Chondrocyte (in vitro differentiated cells): ENCODE results near the gene GLP2R. TPM values are rescaled to one million over a fixed set of nuclear protein-coding genes. Genes with fewer than 3 reads are reported as not detected.

Experiments used
- DNase-seq: peaks from one replicate; pipeline ENCODE4 v3.0.0; 2021; ENCODE audit warnings: mixed read lengths, low spot score
- H3K27ac Mint-ChIP-seq: one replicate; pipeline ENCODE4 v1.8.0; 2021; ENCODE audit warnings: mild to moderate bottlenecking, moderate library complexity, mixed read lengths; ENCODE audit not compliant: unreplicated experiment
- H3K27me3 Mint-ChIP-seq: 2 replicates; pipeline ENCODE4 v1.8.0; 2021; ENCODE audit warnings: low read depth, mixed read lengths
- H3K36me3 Mint-ChIP-seq: 2 replicates; pipeline ENCODE4 v1.8.0; 2021; ENCODE audit warnings: low read depth, mixed read lengths
- H3K4me1 Mint-ChIP-seq: 2 replicates; pipeline ENCODE4 v1.8.0; 2021; ENCODE audit warnings: low read depth, mild to moderate bottlenecking, mixed read lengths
- H3K4me3 Mint-ChIP-seq: one replicate; pipeline ENCODE4 v1.8.0; 2021; ENCODE audit warnings: mild to moderate bottlenecking, moderate library complexity, mixed read lengths; ENCODE audit not compliant: unreplicated experiment
- H3K9me3 Mint-ChIP-seq: 2 replicates; pipeline ENCODE4 v1.8.0; 2021; ENCODE audit warnings: low read depth, mixed read lengths
- total RNA-seq: library from RNA; stranded (reverse); gene quantifications from 3 replicates; pipeline ENCODE4 v1.2.1, GENCODE V29; 2021
- TF ChIP-seq, protein P1 (sequence below): fragments of 200-600 bp; sonication (generic); IDR thresholded peaks from 2 replicates; pipeline ENCODE4 v1.5.0; 2021; ENCODE audit warnings: antibody characterized with exemption, mild to moderate bottlenecking, moderate library complexity

Gene GLP2R
- total RNA-seq, 1 donor from 2014 or later = 2.2 TPM

DNA sequence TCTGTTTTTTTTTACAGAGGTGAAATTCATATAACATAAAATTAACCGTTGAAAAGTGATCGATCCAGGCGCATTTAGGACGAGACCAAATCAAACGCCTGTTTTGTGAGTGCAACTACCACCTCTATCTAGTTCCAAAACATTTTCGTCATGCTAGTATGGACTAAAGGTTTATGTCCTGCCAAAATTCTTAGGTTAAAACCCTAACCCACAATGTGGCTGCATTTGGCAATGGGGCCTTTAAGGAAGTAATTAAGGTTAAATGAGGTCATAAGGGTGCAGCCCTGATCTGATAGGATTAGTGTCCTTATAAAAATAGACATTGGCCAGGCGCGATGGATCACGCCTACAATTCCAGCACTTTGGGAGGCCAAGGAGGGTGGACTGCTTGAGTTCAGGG is 112.2 kb downstream of the GLP2R start:
- Mint-ChIP-seq H3K36me3 (peaks cover 2% of the 10 kb centered on the region), H3K4me1 (peaks cover 9% of the 10 kb centered on the region)
- no peak for DNase-seq

DNA sequence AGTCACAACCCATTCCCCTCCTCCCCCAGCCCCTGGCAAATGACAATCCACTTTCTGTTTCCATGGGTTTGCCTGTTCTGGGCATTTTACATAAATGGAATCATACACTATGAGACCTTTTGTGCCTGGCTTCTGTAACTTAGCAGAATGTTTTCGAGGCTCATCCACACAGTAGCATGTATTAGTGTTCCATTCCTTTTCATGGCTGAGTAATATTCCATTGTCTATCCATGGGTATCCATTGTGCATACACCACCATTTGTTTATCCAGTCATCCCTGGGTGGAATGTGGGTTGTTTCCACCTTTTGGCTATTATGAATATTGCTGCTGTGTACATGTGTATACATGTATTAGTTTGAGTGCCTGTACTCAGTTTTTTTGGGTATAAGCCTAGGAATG is 113.0 kb downstream of the GLP2R start:
- TF ChIP-seq, protein P1, sequence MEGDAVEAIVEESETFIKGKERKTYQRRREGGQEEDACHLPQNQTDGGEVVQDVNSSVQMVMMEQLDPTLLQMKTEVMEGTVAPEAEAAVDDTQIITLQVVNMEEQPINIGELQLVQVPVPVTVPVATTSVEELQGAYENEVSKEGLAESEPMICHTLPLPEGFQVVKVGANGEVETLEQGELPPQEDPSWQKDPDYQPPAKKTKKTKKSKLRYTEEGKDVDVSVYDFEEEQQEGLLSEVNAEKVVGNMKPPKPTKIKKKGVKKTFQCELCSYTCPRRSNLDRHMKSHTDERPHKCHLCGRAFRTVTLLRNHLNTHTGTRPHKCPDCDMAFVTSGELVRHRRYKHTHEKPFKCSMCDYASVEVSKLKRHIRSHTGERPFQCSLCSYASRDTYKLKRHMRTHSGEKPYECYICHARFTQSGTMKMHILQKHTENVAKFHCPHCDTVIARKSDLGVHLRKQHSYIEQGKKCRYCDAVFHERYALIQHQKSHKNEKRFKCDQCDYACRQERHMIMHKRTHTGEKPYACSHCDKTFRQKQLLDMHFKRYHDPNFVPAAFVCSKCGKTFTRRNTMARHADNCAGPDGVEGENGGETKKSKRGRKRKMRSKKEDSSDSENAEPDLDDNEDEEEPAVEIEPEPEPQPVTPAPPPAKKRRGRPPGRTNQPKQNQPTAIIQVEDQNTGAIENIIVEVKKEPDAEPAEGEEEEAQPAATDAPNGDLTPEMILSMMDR = no peak
- Mint-ChIP-seq H3K27me3 (no peaks in the 10 kb centered on the region), H3K4me3 (no peak overlapping the region), H3K27ac (no peak overlapping the region), H3K9me3 (peaks cover 2% of the 10 kb centered on the region), H3K4me1 (peaks cover 9% of the 10 kb centered on the region), H3K36me3 (peaks cover 2% of the 10 kb centered on the region)
- DNase-seq = no peak

More for the DNA sequence above, 112.2 kb downstream of the GLP2R start:
- peaks cover 2% of the 10 kb centered on the region for H3K9me3 Mint-ChIP-seq
- no peak overlapping the region for H3K4me3 Mint-ChIP-seq
- TF ChIP-seq, protein P1 = no peak
- H3K27me3 Mint-ChIP-seq = no peaks in the 10 kb centered on the region
- no peak overlapping the region for H3K27ac Mint-ChIP-seq

DNA sequence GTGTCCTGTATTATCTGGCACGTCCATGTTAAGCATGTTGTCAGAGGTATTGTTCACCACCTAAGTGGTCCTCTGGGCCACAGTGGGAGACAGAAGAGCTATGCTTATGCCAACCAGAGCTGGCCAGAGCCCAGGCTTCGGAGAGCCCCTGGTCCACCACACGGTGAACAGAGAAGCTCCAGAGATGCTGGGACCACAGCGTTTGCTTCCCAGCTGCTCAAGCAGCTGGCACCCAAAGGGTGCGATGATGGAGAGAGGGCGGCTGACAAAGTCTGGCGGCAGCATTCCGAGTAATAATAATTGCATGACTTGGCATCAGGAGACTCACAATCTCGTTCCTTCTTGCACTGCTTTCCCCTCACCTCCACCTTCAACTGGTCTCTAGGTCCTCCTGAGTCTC is 115.1 kb downstream of the GLP2R start:
- TF ChIP-seq, protein P1 = no peak
- Mint-ChIP-seq H3K27ac (no peak overlapping the region), H3K4me1 (peaks cover 9% of the 10 kb centered on the region), H3K9me3 (peaks cover 2% of the 10 kb centered on the region), H3K27me3 (no peaks in the 10 kb centered on the region), H3K4me3 (no peak overlapping the region), H3K36me3 (peaks cover 4% of the 10 kb centered on the region)
- peak; percentile 61 for DNase-seq

DNA sequence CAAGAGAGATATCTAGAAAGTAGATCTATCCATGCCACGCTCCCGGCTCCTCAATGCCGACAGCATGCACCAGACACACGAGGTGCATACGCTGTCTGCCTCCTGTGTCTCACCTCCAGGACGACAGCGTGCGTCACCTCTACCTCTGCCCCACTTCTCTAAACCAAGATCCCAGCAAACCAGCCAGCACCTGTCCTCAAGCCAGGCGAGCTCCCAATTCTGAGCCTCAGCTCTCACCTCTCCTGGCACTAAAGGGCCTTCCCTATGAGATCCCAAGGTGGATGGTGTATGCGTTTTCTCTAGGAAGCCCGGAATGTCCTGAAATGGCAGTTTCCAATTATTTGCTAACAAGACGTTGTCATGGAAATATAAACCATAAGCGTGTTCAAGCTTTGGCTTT is 115.6 kb downstream of the GLP2R start:
- Mint-ChIP-seq H3K27me3 (no peaks in the 10 kb centered on the region), H3K4me3 (no peak overlapping the region), H3K27ac (no peak overlapping the region), H3K9me3 (peaks cover 2% of the 10 kb centered on the region), H3K4me1 (peaks cover 9% of the 10 kb centered on the region), H3K36me3 (peaks cover 4% of the 10 kb centered on the region)
- TF ChIP-seq, protein P1 = no peak
- DNase-seq = peak; percentile 27

Other genes with a start within 250 kb of the GLP2R start
- gene CFAP52, start 249.3 kb upstream of the GLP2R start, total RNA-seq = 0.53 TPM in 1 of 3 replicates, not detected in the others
- 2.6 to 4.3 TPM (median 2.7 TPM) in 3 replicates for gene USP43, start 180.4 kb upstream of the GLP2R start, total RNA-seq
- 0.62 to 1.8 TPM in 2 of 3 replicates, not detected in the other for gene DHRS7C, start 34.3 kb upstream of the GLP2R start, total RNA-seq
- not detected in 3 replicates for gene GSG1L2, start 3.8 kb upstream of the GLP2R start, total RNA-seq
- gene RCVRN, start 79.3 kb downstream of the GLP2R start, total RNA-seq = not detected in 3 replicates